ENCODE data around the gene MMEL1. TPM values are rescaled to one million over a fixed set of nuclear protein-coding genes. Genes with fewer than 3 reads are reported as not detected.

Gene MMEL1
- total and polyA plus RNA-seq, 2 of the 13 experiments (the other 11 are each of a cell fraction or from before 2014, with no cell fraction given) = 0.48 TPM; not detected in 1

GRCh38 chr1:2586154-2587070 lies 46.4 kb downstream of the MMEL1 start, which contains the start of gene PRXL2B (continued):
- TF ChIP-seq, protein P1, sequence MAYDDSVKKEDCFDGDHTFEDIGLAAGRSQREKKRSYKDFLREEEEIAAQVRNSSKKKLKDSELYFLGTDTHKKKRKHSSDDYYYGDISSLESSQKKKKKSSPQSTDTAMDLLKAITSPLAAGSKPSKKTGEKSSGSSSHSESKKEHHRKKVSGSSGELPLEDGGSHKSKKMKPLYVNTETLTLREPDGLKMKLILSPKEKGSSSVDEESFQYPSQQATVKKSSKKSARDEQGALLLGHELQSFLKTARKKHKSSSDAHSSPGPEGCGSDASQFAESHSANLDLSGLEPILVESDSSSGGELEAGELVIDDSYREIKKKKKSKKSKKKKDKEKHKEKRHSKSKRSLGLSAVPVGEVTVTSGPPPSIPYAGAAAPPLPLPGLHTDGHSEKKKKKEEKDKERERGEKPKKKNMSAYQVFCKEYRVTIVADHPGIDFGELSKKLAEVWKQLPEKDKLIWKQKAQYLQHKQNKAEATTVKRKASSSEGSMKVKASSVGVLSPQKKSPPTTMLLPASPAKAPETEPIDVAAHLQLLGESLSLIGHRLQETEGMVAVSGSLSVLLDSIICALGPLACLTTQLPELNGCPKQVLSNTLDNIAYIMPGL (CRISPR knock-in tag; IDR thresholded peaks at IDR 0.05; ENCODE audit: borderline replicate concordance in 1 of 2, low read depth in 1 of 2) = peak in 1 of 2 experiments; percentile 23; a peak in 1 of 4 replicates
- peak; percentile 24; the same call in 1 of the 2 replicates for TF ChIP-seq ZNF607 (CRISPR knock-in tag; IDR thresholded peaks at IDR 0.05; ENCODE audit: borderline replicate concordance)
- 0 out of 2 replicates have a peak, but pooled peaks have one; percentile 57 for TF ChIP-seq AKAP8 (CRISPR knock-in tag; IDR thresholded peaks at IDR 0.05)
- TF ChIP-seq RERE (CRISPR knock-in tag; IDR thresholded peaks at IDR 0.05; ENCODE audit: low read depth) = no peak
- TF ChIP-seq ZNF121 (CRISPR knock-in tag; IDR thresholded peaks at IDR 0.05) = peak; percentile 83
- no peak for TF ChIP-seq BRCA1 (CRISPR knock-in tag; IDR thresholded peaks at IDR 0.05)
- TF ChIP-seq, protein P2, sequence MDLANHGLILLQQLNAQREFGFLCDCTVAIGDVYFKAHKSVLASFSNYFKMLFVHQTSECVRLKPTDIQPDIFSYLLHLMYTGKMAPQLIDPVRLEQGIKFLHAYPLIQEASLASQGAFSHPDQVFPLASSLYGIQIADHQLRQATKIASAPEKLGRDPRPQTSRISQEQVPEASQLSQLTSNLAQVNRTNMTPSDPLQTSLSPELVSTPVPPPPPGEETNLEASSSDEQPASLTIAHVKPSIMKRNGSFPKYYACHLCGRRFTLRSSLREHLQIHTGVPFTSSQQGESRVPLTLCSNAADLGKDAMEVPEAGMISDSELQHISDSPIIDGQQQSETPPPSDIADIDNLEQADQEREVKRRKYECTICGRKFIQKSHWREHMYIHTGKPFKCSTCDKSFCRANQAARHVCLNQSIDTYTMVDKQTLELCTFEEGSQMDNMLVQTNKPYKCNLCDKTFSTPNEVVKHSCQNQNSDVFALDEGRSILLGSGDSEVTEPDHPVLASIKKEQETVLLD (CRISPR knock-in tag; IDR thresholded peaks at IDR 0.05; ENCODE audit: low read depth) = 0 out of 2 replicates have a peak, but pooled peaks have one; percentile 47
- TF ChIP-seq ZNF670 (CRISPR knock-in tag; IDR thresholded peaks at IDR 0.05; ENCODE audit: borderline replicate concordance) = peak; percentile 51
- TF ChIP-seq ZBTB7A (CRISPR knock-in tag; IDR thresholded peaks at IDR 0.05) = peak; percentile 65; the same call in 1 of the 2 replicates
- TF ChIP-seq KDM4B (CRISPR knock-in tag; IDR thresholded peaks at IDR 0.05) = peak; percentile 14; the same call in 1 of the 2 replicates
- no peak for TF ChIP-seq IRF2 (CRISPR knock-in tag; IDR thresholded peaks at IDR 0.05)
- TF ChIP-seq ZNF550 (CRISPR knock-in tag; IDR thresholded peaks at IDR 0.05; ENCODE audit: borderline replicate concordance) = no peak
- TF ChIP-seq YEATS4 (CRISPR knock-in tag; IDR thresholded peaks at IDR 0.05; ENCODE audit: borderline replicate concordance) = peak; percentile 55; the same call in 1 of the 2 replicates
- TF ChIP-seq, protein P3, sequence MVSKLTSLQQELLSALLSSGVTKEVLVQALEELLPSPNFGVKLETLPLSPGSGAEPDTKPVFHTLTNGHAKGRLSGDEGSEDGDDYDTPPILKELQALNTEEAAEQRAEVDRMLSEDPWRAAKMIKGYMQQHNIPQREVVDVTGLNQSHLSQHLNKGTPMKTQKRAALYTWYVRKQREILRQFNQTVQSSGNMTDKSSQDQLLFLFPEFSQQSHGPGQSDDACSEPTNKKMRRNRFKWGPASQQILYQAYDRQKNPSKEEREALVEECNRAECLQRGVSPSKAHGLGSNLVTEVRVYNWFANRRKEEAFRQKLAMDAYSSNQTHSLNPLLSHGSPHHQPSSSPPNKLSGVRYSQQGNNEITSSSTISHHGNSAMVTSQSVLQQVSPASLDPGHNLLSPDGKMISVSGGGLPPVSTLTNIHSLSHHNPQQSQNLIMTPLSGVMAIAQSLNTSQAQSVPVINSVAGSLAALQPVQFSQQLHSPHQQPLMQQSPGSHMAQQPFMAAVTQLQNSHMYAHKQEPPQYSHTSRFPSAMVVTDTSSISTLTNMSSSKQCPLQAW (CRISPR knock-in tag; IDR thresholded peaks at IDR 0.05) = peak; percentile 53; the same call in 1 of the 2 replicates
- peak; percentile 19; the same call in 1 of the 2 replicates for TF ChIP-seq NFKB2 (CRISPR knock-in tag; IDR thresholded peaks at IDR 0.05; ENCODE audit: borderline replicate concordance)
- TF ChIP-seq SPEN (CRISPR knock-in tag; IDR thresholded peaks at IDR 0.05; ENCODE audit: low read depth) = peak; percentile 73
- peak; percentile 71; the same call in 1 of the 2 replicates for TF ChIP-seq ZNF558 (CRISPR knock-in tag; IDR thresholded peaks at IDR 0.05; ENCODE audit: borderline replicate concordance)

Data from HepG2 (cell line).